HG03558 (cell line): ENCODE measurements around the gene LAPTM5.

Source experiments
- ATAC-seq: cut with Tn5 transposase; IDR thresholded peaks from one replicate; pipeline ENCODE4 v1.9.1; 2021; ENCODE audit warnings: moderate number of reproducible peaks; ENCODE audit not compliant: unreplicated experiment; ENCODE audit errors: extremely low read depth

LAPTM5 gene

DNA sequence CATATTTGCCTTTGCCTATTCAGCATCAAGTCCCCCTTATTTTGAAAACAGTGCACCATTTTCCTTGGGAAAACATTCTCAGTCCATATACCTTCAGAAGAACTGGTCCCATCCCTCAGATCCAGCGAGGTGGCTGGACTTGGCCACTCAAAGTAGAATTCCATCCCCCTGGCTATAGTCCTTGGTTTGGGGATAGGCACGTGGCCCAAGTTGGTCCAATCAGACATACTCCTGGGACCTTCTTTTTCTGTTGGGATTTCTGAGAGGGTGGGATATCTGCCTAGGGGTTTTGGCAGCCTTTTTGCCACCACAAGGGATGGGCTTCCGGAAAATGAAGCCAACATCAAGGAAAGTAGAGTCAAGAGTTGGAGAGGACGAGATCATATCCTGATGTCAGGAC is 23.5 kb downstream of the LAPTM5 start:
- no peak for ATAC-seq

DNA sequence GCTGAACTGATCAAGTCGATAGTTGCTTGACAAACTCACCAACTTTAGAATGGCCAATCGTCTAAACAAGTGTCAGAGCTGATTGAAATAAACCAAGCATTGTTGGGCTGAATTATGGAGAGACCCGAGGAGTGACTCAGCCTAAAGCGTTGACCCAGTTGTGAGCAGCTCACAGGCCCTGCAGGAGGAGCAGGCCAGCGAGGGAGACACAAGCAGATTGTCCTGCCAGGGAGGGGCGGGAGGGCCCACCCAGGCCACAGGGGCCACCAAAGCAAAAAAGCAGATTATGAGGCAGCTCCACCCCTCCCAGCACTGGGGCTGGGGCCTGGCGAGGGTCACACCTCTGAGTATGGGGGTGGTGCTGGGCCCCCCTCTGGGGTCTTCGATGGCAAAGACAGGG is 24.1 kb downstream of the LAPTM5 start:
- ATAC-seq: no peak

DNA sequence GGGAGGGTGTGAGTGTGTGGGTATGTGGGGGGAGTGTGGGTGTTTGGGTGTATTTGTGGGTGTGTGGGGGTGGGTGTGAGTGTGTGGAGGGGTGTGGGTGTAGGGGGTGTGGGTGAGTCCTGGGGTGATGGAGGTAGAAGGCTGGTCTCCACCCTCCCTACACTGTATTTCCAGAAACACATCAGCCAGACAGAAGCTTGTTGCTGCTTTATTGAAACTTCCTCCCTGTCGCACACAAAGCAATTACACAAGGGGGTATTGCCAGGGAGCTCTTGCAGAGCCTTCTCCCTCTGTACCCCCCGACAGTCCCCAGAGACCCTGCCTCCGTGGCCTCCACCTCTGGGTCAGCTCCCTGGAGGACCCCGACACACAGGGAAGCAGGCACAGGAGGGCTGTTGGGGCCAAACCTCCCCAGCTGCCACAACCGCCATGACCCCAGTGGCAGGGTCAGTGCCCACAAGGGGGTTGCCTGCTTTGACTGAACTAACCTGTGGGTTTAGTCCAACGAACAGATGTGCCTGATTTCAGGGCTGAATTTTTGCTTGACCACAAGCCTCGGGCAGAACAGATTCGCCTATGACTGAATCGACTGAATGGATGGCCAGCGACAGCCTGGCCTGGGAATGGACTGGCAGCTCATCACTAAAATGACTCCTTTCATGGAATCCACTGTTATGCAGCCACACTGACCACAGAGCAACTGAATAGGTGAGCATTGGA is 25.1 kb downstream of the LAPTM5 start:
- no peak for ATAC-seq

DNA sequence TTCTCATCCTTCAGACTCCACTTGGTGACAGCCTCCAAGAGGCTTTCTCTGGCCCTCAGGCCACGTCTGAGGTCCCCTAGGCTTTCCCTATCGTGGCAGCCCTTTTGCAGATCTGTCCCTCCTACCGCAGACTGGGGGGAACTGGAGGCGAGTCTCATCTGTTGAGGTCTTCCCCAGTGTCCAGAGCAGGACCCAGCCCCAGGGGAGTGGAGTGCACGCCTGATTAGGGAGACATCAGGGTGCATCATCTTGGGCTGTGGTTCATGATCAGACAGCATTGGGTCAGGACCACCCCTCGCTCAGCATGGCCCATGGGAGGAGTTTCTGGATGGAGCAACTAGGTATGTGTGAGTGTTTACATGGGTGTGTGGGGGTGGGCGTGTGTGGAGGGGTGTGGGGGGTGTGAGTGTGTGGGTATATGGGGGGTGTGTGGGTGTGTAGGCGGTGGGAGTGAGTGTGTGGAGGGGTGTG is 25.7 kb downstream of the LAPTM5 start:
- no peak for ATAC-seq

DNA sequence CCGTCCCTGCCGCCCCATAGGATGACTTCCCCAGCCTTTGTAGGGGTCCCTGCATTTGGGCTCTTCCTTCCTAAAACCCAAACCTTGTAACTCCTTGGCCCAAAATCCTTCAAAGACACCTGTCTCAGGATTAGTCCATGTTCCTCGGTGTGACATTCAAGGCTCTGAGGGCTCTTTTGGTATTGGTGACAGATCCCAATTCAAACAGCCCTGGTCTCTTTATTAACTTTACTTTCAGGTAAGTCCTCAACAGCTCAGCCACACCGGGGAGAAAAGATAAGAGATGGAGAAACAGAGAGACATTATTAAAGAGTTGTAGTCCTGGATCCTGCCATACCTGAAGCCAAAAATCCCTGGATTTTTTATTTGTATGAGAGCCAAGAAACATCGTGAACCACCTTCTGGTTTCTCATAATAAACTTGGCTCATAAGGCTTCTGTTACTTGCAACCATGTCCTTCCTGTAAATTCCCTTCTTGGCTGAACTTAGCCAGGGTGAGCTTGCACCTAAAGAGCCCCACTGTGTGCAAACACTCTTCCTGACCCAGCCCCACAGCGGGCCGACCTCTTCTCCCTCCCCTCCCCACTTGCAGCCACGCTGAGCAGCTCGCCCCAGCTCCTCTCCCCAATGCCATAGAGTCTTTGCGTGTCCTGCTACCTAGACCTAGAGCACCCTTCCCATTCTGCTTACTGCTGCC is 26.3 kb downstream of the LAPTM5 start:
- ATAC-seq: no peak

DNA sequence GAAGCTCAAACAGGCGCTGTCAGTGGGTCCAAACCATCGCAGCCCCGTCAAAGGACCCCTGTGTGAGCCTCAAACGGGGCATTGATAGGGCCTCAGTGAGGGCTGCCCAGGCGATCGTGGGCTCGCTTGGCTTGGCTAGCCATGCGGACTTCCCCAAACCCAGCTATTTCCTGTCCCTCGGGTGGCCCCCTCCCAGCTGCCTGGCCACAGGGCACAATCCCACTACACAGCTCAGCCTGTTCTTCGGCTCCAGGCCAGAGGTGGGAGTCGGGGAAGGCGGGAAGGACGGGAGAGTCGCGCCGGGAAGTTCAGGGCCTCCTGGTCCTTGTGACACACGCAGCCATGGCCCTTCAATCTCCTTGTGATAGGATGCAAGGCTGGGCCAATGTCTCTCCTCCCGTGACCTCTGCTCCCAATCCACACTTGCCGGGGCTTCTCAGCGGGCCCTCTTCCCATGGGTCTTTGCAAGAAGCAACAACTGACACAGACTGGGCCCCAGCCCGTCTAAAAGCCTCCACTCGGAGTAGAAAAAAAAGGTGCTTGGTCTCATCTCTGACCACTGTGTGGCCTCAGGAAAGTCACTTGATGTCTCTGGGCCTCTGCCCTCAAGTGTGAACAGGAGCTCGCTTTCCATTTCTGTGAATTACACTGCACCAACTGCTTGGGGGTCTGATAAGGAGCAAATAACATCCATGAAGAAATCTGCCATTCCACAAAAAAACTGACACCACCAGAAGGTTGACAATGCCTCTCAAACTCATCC is 27.0 kb downstream of the LAPTM5 start:
- ATAC-seq: no peak

DNA sequence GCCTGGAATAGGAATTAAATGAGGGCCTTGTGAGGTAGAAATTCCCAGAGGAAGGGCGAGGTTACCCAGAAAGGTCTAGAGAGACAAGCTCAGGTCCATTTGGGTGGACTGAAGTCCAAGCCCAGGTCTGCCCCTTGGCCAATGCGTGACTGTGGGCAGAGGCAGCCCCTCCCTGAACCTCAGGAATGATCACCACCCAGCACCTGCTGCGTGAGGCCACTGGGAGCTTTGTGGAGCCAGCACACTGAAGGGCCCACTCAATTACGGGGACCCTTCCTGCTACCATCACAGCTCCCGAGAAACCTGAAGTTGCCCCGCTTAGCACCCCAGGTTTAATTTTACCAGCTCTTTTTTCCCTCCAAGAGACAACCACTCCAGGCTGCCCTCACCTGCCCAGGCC is 27.7 kb downstream of the LAPTM5 start:
- ATAC-seq: no peak

DNA sequence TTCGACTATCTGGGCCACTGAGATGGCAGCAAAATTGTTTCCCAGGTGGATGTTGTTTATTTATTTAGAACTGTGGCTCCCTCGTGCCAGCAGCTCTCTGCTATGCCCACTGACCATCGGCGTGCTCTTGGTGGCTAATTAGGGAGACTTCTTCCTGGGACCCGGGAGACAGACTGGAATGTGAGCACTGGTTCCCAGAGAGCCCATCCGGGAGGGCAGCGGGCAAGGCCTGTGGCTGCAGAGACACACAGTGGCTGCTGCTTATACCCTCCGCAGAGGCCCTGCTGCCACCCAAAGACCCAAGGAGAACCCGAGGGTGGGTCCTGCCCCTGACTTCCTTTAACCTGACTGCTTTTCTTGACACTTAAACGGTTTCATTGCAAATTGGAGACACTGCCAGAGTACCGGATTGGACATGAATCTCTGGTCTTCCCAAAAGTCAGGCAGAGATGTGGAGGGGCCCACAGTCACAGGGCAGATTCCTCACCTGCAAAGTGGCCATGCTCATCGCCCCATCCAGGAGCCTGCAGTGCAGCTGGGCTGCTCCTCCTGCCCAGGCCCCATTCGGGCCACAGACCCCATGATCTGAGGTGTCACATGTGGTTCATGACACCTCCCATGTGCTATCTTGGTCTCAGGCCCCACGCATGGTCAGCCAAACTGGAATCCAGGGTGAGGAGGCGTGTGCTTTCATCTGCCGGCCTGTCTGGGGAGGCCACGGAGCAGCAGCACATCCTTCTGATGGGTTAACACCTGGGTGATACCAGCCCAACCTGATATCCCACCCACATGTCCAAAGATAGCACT is 28.5 kb downstream of the LAPTM5 start:
- ATAC-seq: no peak

DNA sequence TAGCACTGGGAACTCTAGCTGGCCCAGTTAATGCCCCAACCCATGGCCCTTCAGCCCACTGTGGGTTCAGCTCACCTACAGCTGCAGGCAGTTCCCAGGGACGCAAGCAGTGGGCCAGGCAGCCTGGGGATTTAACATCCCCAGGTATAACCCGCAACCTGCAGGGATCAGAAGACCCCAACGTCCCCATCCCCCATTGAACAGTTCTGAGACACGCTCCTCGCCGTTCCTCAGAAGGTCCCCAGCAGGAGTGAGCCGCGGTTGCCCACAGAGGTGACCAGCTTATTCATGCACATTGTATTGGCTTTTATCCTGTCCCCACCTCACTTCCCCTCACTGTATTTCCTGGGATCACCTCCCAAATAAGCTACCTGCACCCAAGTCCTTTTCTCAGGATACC is 29.2 kb downstream of the LAPTM5 start:
- ATAC-seq: no peak

DNA sequence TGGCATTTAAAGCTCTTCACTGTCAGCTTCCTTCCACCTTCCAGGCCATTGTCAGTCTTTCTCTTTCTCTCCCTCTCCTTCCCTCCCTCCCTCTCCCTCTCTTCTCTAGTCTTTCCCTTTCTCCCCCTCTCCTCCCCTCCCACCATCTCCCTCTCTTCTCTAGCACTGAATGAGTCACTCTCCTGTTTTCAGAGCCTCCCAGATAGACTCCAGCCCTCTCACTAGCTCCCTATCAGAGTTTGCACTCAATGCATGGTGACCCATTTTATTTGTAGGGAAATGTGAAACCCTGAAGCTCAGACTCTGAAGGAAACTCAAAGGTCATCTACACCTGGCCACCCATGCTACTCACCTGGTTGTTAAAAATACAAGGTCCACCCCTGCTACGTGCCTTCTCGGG is 29.8 kb downstream of the LAPTM5 start:
- no peak for ATAC-seq

DNA sequence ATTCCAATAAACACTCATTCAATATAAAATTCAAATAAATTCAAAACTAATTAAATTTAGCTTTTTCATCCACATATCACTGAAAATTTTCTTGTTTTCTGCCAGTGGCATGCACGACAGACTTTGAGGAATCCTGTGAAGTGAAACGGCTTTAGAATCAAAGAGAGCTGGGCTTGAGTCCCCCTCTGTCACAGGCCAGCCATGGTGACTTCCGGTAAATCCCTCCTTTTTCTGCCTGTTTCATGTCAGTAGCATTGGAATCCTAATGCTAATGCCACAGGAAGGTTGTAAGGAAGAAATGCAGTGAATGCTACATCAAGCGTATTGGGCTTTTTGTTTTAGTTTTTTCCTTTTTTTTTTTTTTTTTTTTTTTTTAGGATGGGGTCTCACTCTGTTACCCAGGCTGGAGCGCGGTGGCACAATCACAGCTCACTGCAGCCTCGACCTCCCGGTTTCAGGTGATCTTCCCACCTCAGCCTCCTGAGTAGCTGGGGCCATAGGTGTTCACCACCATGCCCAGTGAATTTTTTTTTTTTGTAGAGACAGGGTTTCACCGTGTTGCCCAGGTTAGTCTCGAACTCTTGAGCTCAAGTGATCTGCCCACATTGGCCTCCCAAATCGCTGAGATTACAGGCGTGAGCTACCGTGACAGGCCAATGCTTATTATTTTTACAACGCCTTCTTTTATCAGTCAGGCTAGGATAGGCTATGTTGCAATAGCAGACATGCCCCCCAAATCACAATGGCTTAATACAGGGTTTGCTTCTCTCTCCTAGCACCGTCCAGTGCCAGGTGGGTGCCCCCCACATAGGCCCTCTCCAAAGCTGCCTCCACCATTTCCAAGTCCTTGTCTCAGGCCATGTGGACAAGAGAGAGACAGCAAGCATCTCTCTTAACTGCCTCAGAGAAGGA is 30.5 kb downstream of the LAPTM5 start:
- no peak for ATAC-seq

DNA sequence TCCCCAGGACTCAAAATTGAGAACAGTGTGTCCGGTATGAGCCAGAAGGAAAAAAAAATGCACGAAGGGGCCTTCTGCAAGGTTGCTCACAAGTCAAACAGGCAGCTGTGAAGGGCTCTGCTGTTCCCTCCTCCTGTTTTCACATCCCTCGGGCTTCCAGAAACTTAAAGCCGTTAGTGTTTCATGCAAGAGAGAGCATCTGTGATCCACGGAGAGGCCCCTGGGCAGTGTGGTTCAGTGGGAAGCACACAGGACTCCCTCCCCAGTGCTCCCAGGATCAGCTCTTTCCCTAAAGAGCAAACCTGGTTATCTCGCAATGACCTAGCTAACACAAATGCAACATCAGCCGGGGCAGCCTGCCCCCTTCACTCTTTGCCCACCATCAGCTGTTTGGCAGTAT is 31.3 kb downstream of the LAPTM5 start:
- ATAC-seq: no peak

DNA sequence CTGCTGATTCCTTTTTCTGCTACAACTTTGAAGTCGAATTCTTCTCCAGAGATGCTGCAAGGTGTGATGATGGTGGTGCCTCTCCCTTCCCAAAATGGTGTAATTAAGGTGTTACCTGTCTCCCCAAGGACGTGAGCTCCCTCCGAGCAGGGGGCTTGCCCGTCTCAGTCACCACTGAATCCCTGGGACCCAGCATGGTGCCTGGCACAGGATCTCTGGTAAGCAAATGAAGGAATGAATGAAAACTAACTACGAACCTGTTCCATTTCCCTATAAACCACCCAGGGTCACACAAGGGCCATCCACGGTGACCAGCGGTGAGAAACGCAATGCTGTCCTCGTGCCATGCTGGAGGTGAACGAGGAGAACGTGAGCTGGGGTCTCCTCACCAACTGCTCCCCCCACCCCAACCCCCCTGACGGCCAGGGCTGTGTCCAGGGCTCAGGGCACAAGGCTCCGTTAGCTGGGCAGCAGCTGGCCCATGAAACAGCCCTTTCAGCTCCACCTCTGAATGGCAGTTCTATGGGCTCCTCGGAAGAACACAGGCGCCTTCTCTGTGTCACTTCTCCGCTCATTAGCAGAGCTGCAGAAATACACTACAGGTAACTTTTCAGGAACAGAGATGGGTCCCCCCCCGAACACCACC is 32.0 kb downstream of the LAPTM5 start:
- no peak for ATAC-seq

DNA sequence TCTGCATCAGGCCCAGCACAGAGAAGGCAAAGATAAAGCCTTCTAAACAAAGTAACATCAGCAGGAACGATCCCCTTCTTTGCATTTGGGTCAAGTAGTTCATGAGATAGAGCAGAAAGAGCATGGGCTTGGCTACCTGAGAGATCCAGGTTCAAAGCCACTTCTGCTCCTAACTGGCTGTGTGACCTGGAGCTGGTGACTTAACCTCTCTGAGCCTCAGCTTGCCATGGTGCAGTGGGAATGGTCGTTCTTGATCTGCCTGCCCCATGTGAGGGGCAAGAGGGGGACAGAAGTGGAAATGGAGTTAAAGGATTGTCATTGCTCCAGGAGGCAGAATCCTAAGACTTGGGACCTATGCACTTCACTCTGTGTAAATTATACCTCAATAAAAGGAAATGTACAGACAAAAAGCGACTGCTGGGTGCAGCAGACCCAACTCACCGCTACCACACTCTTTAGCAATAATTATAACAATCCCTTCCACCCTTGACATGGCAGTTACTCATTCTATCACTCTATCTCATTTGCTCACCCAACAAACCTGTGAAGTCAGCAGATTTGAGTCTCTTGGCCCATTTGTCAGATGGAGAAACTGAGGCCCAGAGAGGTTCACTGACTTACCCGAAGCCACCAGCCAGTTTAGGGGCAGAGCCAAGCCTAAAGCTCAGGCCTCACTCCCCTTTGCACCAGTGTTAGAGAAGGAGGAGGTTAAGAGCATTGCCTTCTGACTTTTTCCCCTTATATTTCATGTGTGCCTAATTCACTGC is 32.7 kb downstream of the LAPTM5 start:
- ATAC-seq: no peak

DNA sequence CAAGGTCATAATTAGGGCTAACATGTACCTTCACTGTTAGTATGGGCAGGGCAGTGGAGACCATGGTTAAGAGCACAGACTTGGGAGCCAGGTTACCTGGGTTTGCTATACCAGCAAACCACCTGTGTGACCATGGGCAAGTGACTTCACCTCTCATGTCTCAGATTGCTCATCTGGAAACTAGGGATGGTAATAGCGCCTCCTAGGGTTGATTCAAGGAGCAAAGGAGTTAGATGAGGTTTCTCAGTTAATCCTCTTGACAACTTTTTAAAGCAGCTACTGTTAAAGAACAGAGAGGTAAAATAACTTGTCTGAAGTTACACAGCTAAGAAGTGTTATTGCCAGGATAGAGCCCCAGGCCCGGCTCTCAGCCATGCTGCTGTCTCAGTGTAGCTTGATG is 33.4 kb downstream of the LAPTM5 start:
- no peak for ATAC-seq

DNA sequence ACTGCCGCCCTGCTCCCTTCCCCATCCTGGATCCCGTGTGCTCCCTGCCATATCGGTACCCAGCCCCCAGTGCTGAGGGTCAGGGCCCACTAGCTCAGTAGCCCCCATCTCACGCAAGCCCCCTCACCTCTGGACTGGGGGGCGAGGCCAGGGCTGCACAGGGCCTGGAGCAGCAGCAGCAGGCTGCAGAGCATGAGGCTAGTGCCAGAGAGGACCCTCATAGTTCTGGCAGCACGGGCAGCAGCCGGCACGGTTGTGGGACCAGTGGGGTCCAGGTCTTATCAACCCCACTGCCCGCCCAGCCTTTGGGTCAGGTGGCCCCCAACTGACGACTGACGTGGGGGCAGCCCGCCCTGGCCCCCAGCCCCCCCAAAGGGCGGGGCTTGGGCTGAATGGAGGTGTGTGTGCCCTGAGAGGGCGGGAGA is 34.2 kb downstream of the LAPTM5 start, which contains the start of gene MATN1:
MATN1 (minus strand) TSS at position 255 of the 425 bp plus-strand sequence; CDS start at position 221, 34 bp downstream.
- ATAC-seq: no peak

DNA sequence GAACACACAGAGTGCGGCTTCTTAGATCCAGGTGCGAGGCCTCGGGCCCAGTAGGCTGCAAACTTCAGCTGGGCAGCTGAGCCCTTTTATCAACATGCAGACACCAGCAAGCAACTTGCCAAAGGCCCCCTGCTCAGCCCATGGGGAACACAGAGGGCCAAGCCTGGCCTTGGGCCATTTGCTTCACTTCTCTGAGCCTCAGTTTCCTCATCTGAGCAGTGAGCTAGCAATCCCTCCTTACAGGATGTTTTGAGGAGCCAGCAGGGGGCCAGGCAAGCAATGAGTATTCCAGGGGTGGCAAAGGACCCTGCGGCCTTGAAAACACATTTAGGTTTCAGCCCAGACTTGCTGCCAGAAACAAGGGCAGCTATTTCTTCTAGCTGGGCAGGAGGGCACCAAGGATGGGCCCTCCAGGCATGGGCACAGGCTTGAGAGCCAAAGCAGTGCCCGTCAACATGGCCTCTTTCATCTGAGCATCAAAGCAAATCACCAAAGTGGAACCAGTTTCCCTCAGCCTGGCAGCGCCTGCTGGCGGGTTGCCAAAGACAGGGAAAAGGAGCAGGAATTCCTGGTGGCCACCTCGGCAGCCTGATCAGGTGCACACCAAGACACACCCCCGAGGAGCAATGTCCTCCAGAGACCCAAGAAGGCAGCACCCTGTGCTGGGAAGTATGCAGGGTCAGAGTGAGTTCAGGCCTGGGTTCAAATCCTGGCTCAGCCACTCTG is 35.6 kb downstream of the LAPTM5 start:
- ATAC-seq: no peak
